A673 (cell line): Measurements from ENCODE around the gene ZNF653. TPM values are rescaled to one million over a fixed set of nuclear protein-coding genes. Genes with fewer than 3 reads are reported as not detected.

Experiments
- BruUV-seq: library from RNA; stranded (reverse); fragments of 400-500 nt; replicated peaks from 2 replicates; lab custom pipeline; 2021; lab: Mats Ljungman, UMichigan
- CTCF ChIA-PET: fragments of 300-600 bp; sonication (Branson Sonifier 250); formaldehyde crosslinking; loops from one replicate; lab custom pipeline; 2022; ENCODE audit warnings: antibody characterized with exemption; lab: Charles Lee
- POLR2A ChIA-PET: fragments of 300-600 bp; sonication (Branson Sonifier 250); formaldehyde crosslinking; loops from one replicate; lab custom pipeline; 2022; ENCODE audit warnings: antibody characterized with exemption; ENCODE audit not compliant: low non-redundant PET; lab: Charles Lee
- DNase-seq: peaks from one replicate; pipeline ENCODE4 v3.0.0-alpha.2; 2015; ENCODE audit warnings: low spot score
- H3K27ac ChIP-seq: fragments of 200-600 bp; sonication (generic); 2 replicates; pipeline ENCODE4 v1.5.1; 2016; ENCODE audit warnings: mixed run types, low read depth, mild to moderate bottlenecking, mixed read lengths, antibody characterized with exemption, low read length; ENCODE audit not compliant: poor library complexity, severe bottlenecking
- H3K27me3 ChIP-seq: fragments of 200-600 bp; sonication (generic); replicated peaks from 2 replicates; pipeline ENCODE4 v1.6.1; 2017; ENCODE audit warnings: mixed run types, low read depth, mild to moderate bottlenecking, mixed read lengths, antibody characterized with exemption, low read length; ENCODE audit not compliant: insufficient read depth, poor library complexity
- H3K36me3 ChIP-seq: fragments of 200-600 bp; sonication (generic); 2 replicates; pipeline ENCODE4 v1.6.1; 2016; ENCODE audit warnings: mixed run types, mild to moderate bottlenecking, mixed read lengths, antibody characterized with exemption, low read length; ENCODE audit not compliant: insufficient read depth, poor library complexity, severe bottlenecking
- H3K4me1 ChIP-seq: fragments of 200-600 bp; sonication (generic); 2 replicates; pipeline ENCODE4 v1.6.1; 2017; ENCODE audit warnings: mixed run types, mild to moderate bottlenecking, mixed read lengths, antibody characterized with exemption, low read length; ENCODE audit not compliant: insufficient read depth, poor library complexity, severe bottlenecking
- H3K4me3 ChIP-seq: fragments of 200-600 bp; sonication (generic); 2 replicates; pipeline ENCODE4 v1.5.1; 2016; ENCODE audit warnings: low read depth, mixed run types, mild to moderate bottlenecking, mixed read lengths, low read length; ENCODE audit not compliant: poor library complexity, severe bottlenecking
- H3K9me3 ChIP-seq: fragments of 200-600 bp; sonication (generic); 2 replicates; pipeline ENCODE4 v1.6.1; 2016; ENCODE audit warnings: mixed run types, low read depth, mild to moderate bottlenecking, mixed read lengths, antibody characterized with exemption, low read length; ENCODE audit not compliant: poor library complexity, severe bottlenecking
- EZH2 ChIP-seq: fragments of 200-600 bp; sonication (generic); IDR thresholded peaks from 2 replicates; pipeline ENCODE4 v1.6.1; 2017; ENCODE audit warnings: borderline replicate concordance, low read depth, mild to moderate bottlenecking, mixed read lengths, antibody characterized with exemption, low read length; ENCODE audit not compliant: poor library complexity, severe bottlenecking
- intact Hi-C: fragments of 100-400 bp; cut with micrococcal nuclease; formaldehyde crosslinking; loops from one replicate; pipeline ENCODE4 v1.10.0; 2022; ENCODE audit not compliant: unreplicated experiment
- total RNA-seq: library from RNA; stranded (reverse); gene quantifications from 2 replicates; pipeline ENCODE4 v1.2.3, GENCODE V29; 2021
- TF ChIP-seq, protein P1 (sequence below): fragments of 300-800, 200-600 bp; sonication (generic); conservative IDR thresholded peaks from 2 replicates; pipeline ENCODE4 v1.5.1; 2017; ENCODE audit warnings: low read depth, mild to moderate bottlenecking, antibody characterized with exemption, low read length, moderate library complexity, mixed read lengths

Gene ZNF653
- total RNA-seq, 1 experiment from 2014 or later: 15.9 TPM

DNA sequence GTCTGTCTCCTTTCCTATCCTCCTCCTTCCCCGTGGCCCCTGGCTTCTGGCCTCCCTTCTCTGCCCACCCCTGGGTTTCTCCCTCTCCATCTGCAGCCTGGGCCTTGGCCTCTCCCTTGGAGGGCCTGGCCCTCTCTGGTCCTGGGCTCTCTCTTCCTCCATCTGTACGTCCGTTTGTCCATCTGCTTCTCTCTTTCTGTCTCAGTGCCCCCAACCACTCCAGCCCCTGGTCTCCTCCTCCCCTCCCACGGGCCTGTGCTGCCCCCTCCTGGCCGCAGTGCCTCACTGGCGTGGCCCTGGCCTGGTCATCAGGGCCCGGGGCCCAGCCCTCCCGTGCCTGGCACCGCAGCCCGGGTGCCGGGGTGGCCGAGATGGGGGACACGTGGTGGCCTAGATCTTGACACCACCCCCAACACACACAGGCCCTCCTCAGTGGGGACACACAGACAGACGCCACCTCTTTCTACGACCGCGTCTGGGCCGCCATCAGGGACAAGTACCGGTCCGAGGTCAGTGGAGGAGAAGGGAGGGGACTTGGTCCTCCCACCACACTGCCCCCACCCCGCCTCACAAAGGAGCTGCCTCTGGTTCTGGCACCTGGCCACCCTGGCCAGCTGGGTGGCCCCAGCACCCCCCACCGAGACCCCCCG, 58.9 kb downstream of the ZNF653 start:
- Histone ChIP-seq H3K4me3 (no peak overlapping the region), H3K9me3 (no peaks in the 10 kb centered on the region), H3K36me3 (peaks cover 44% of the 10 kb centered on the region), H3K27ac (no peak overlapping the region), H3K27me3 (no peaks in the 10 kb centered on the region), H3K4me1 (peaks cover 6% of the 10 kb centered on the region)
- TF ChIP-seq EZH2: no peak
- TF ChIP-seq, protein P1, sequence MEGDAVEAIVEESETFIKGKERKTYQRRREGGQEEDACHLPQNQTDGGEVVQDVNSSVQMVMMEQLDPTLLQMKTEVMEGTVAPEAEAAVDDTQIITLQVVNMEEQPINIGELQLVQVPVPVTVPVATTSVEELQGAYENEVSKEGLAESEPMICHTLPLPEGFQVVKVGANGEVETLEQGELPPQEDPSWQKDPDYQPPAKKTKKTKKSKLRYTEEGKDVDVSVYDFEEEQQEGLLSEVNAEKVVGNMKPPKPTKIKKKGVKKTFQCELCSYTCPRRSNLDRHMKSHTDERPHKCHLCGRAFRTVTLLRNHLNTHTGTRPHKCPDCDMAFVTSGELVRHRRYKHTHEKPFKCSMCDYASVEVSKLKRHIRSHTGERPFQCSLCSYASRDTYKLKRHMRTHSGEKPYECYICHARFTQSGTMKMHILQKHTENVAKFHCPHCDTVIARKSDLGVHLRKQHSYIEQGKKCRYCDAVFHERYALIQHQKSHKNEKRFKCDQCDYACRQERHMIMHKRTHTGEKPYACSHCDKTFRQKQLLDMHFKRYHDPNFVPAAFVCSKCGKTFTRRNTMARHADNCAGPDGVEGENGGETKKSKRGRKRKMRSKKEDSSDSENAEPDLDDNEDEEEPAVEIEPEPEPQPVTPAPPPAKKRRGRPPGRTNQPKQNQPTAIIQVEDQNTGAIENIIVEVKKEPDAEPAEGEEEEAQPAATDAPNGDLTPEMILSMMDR: peak; percentile 81
- no TSS peak for BruUV-seq
- DNase-seq: peak; percentile 60
- ChIA-PET CTCF (interaction anchor here (0.6 kb wide), 3 partner anchors 10 to 133 kb away, joined by 3 to 5 read pairs (median 4); no protein-coding TSS in a partner anchor), POLR2A (no interaction called here)
- intact Hi-C loops: loop anchor here (10.0 kb wide), 1 partner anchor 152 kb away; the partner anchor contains the start of gene TSPAN16

DNA sequence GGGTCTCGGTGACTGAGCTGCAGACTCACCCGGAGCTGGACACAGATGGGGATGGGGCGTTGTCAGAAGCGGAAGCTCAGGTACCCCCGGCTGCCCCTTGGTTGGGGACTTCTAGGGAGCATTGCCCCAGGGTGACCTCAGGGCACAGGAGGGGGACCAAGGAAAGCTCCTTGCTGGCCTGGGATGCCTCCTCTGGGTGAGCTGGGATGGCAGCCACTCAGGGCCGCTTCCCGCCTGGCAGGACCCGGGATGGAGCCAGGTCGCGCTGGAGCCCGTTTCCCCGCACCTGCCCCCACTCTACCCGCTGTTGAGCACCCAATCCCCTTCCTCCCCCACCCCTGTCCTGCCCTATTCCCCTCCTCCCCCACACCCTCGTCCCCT, 59.4 kb downstream of the ZNF653 start:
- H3K36me3 ChIP-seq: peaks cover 49% of the 10 kb centered on the region
- POLR2A ChIA-PET: no interaction called here

DNA sequence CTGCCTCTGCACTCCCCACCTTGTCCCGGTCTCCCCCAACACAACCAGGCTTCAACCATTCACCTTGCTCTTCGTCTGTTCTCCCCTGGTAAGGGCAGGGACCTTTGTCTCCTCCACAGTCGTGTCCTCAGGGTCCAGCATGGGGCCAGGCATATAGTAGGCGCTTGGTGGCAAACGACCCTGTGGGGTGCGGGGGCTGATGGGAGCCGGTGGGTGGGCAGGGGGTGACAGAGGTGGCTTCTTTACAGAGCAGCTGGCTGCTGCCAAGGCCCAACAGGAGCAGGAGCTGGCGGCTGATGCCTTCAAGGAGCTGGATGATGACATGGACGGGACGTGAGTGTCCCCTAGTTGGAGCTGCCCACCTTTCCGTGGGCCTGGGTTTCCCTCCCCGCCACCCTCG, 60.5 kb downstream of the ZNF653 start:
- CTCF ChIA-PET: no interaction called here

More for the DNA sequence above, 59.4 kb downstream of the ZNF653 start:
- no peak overlapping the region for H3K27ac ChIP-seq
- BruUV-seq: no TSS peak
- intact Hi-C loops: loop anchor here (10.0 kb wide), 1 partner anchor 151 kb away; the partner anchor contains the start of gene TSPAN16
- TF ChIP-seq EZH2: no peak
- TF ChIP-seq, protein P1: no peak
- CTCF ChIA-PET: interaction anchor here (0.6 kb wide), 1 partner anchor 133 kb away, joined by 3 read pairs; no protein-coding TSS in a partner anchor
- DNase-seq: no peak
- peaks cover under 1% of the 10 kb centered on the region for H3K4me1 ChIP-seq
- no peaks in the 10 kb centered on the region for H3K27me3 ChIP-seq
- no peak overlapping the region for H3K4me3 ChIP-seq
- no peaks in the 10 kb centered on the region for H3K9me3 ChIP-seq

More for the DNA sequence above, 60.5 kb downstream of the ZNF653 start:
- Histone ChIP-seq H3K27ac (no peak overlapping the region), H3K27me3 (no peaks in the 10 kb centered on the region), H3K36me3 (peaks cover 60% of the 10 kb centered on the region), H3K9me3 (no peaks in the 10 kb centered on the region), H3K4me3 (no peak overlapping the region), H3K4me1 (no peaks in the 10 kb centered on the region)
- intact Hi-C loops: loop anchor here (10.0 kb wide), 1 partner anchor 150 kb away; the partner anchor contains the start of gene TSPAN16
- POLR2A ChIA-PET: no interaction called here
- TF ChIP-seq EZH2: no peak
- TF ChIP-seq, protein P1: no peak
- no TSS peak for BruUV-seq
- no peak for DNase-seq
